ENCODE results near the gene LCE2B.
"Not testable (repeated sequence)": the region's sequence is repeated elsewhere in the genome, so short reads cannot be mapped to it uniquely, and the experiment has no call there.

LCE2B gene

DNA sequence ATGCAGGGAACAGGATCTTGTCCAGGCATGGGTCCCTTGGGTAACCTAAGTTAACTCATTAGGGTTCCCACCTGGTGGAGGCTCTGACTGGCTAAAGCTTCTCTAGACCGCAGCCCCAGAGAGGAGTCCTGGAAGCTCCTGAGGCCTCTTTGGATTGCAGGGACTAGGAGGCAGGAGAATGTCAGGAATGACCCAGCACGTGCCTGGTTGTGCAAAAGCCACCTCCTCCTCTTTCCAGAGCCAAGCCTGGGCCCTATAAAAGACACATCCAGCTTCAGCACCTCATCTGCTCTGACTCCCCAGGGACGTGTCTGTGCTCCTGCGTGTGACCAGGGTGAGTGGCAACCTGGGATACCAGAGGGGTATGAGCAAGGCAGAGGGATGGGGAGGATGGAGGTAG lies at the start of gene LCE2B:
TSS of gene LCE2B (plus strand) at position 301 of the 400 bp plus-strand sequence. CDS start 721 bp downstream, outside the sequence.
- DNase-seq, result not testable (repeated sequence)

DNA sequence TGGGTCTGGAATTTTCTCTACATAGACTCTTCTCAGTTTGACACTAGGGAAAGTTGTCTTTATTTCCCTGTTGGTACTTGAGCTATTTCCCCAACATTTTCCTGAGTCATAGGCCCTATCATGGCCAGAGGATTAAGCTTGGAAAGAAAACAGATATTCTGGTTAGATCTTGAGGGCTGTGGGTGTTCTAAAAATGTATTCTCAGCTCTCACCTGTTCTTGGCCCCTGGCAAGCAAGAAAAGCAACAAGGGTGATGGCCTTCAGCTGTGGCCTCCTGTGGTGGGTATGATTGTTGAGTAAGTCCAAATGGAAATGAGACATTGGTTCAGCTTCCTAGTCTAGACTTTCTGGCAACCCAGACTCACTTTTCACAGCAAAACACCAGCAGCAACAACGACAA lies 45.6 kb upstream of the LCE2B start:
- no peak for DNase-seq

- DNase-seq, result no peak
Measured at GRCh38 chr1:152643945-152644344, 42.0 kb upstream of the LCE2B start.

- no peak for DNase-seq
Measured at GRCh38 chr1:152645146-152645545, 40.8 kb upstream of the LCE2B start.

GRCh38 chr1:152646656-152647055 lies 39.3 kb upstream of the LCE2B start:
- no peak for DNase-seq

GRCh38 chr1:152654110-152654509 lies 31.8 kb upstream of the LCE2B start:
- DNase-seq, result peak; percentile 8

GRCh38 chr1:152656459-152656858 lies 29.5 kb upstream of the LCE2B start:
- DNase-seq, result no peak

GRCh38 chr1:152657677-152658076 lies 28.2 kb upstream of the LCE2B start:
- no peak for DNase-seq

- DNase-seq, result no peak
Measured at GRCh38 chr1:152658649-152659048, 27.3 kb upstream of the LCE2B start.

DNA sequence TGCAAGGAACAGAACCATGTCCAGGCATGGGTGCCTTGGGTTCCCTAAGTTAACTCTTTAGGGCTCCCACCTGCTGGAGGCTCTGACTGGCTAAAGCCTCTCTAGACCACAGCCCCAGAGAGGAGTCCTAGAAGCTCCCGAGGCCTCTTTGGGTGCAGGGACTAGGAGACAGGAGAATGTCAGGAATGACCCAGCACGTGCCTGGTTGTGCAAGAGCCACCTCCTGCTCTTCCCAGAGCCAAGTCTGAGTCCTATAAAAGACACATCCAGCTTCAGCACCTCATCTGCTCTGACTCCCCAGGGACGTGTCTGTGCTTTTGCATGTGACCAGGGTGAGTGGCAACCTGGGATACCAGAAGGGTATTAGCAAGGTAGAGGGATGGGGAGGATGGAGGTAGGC lies 22.8 kb upstream of the LCE2B start, which contains the start of gene LCE2D:
TSS of gene LCE2D (plus strand) at position 283 of the 400 bp plus-strand sequence. CDS start 726 bp downstream, outside the sequence.
- no peak for DNase-seq

GRCh38 chr1:152666171-152666570 lies 19.8 kb upstream of the LCE2B start:
- not testable (repeated sequence) for DNase-seq

- DNase-seq, result no peak
Measured at GRCh38 chr1:152667648-152668047, 18.3 kb upstream of the LCE2B start.

DNA sequence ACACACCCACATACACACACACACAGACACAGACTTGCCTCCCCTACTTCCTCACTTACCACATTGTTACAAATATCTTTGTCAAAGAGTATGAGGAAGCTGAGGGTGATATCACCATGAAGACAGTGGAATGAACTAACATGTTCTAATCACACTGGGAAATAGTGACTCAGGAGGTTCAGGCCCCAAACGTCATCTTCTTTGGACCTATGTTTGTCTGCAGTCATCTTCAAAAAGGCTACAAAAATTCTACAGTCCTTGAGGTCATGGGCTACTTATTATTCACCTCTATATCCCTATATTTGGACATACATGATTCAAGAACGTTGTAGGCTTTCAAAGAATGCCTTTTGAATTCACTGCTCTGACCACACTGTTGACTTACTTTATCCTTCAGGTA lies 12.9 kb upstream of the LCE2B start:
- no peak for DNase-seq

GRCh38 chr1:152674983-152675382 lies 10.9 kb upstream of the LCE2B start, which contains the start of gene LCE2C:
Gene LCE2C (plus strand): TSS chr1:152675279. CDS start chr1:152676016, 737 bp downstream.
- DNase-seq, result not testable (repeated sequence)

DNA sequence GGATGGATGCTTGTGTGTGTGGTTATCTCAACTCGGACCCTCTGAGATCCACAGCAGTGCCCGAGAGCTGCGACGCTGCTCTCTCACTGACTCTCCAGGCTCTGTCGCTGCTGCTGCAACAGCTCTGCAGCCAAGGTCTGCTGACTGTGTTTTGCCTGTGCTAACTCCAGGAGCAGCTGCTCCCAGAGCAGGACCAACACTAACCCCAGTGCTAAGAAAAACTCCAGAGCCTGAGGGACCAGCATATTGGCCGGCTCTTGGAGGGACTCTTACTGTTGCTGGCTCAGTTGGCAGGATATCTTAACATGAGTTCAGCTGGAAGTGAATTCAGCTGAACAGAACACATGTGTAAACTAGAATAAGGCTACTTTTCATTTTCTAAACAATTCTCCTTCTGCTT lies 6.5 kb upstream of the LCE2B start:
- no peak for DNase-seq

DNA sequence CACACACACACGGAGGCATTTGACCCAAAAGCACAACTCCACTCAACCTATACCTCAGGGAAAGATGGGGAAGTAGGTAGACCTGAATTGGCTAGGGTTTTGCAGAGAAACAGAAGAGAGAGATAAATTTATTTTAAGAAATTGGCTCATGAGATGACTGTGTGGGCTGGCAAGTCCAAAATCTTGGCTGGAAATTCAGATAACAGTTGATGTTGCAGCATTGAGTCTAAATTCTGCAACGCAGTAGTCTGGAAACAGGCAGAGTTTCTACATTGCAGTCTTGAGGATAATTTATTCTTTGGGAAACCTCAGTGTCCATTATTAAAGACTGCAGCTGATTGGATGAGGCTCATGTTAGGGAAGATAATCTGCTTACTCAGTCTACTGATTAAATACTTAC lies 4.3 kb upstream of the LCE2B start:
- DNase-seq, result no peak

- no peak for DNase-seq
Measured at GRCh38 chr1:152683846-152684245, 2.1 kb upstream of the LCE2B start.

- no peak for DNase-seq
Measured at GRCh38 chr1:152697701-152698600, 12.0 kb downstream of the LCE2B start, which contains the start of gene LCE2A. Gene LCE2A (plus strand): TSS chr1:152698345. CDS start chr1:152698902, 557 bp downstream.

- no peak for DNase-seq
Measured at GRCh38 chr1:152699746-152700145, 13.8 kb downstream of the LCE2B start.

DNA sequence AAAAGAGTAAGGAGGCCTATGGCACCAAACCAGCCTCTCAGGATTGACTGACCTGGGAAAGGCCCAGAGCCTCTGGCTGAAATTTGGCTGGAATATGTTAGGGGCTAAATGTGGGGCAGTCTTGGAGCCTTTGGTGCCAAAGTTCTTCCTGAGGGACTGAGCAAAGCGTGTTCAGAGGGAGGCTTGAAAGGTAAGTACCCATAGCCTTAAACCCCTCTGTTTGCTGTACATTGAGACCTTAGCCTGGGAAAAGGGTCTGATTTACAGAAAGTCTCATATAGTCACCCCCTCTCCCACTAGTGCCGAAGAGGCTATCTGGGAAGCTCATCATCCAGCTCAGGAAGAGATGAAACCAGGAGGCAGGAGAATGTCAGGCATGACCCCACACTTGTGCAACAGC lies 21.9 kb downstream of the LCE2B start, which contains the start of gene LCE4A:
TSS of gene LCE4A (plus strand) at position 301 of the 400 bp plus-strand sequence. CDS start 916 bp downstream, outside the sequence.
- DNase-seq, result no peak

- no peak for DNase-seq
Measured at GRCh38 chr1:152718238-152718637, 32.3 kb downstream of the LCE2B start.

DNA sequence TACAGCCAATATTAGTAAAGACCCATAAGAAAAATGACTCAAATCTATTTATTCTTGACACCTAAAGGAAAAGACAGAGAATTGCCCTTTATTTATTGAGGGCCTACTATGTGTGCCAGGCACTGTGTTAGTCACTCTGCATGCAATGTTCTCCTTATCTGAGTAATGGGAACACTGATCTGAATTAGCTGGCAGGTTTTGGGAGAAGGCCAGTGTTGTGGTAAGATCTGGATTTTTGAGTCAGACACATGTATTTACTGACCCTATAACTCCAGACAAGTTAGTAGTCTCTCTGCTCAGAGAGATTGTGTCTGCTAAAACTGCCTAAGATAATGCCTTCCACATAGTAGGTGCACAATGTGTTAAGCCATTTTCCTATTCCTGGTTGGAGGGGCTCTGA lies 39.3 kb downstream of the LCE2B start:
- no peak for DNase-seq

DNA sequence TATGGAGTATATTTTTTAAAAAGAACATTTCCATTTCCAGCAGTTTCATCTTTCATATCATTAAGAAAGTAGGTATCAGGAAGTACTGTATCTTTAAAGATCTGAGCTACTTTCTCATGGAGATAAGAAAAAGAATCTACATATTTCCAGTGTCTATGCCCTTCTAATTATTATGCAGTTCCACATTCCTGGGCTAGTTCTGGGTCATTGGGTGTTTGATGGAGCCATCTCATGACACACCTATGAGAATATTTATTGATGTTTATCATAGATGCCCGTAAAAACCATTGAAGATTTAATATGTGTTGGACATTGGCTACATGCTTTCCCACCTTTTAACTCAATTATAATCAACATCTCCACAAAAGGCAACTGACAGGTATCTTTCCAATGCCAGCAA lies 43.1 kb downstream of the LCE2B start:
- DNase-seq, result no peak

- DNase-seq, result no peak
Measured at GRCh38 chr1:152735648-152736047, 49.7 kb downstream of the LCE2B start.
